ENCODE measurements around the gene GNL1. TPM values are rescaled to one million over a fixed set of nuclear protein-coding genes. Genes with fewer than 3 reads are reported as not detected.
A peak's percentile ranks its signal among the peaks of the same experiment; 100 is the strongest.

The GNL1 gene
- total and polyA plus RNA-seq, 9 of the 15 experiments (the other 6 are each of a cell fraction or from before 2014, with no cell fraction given), result 0.73 to 112 (median 58.0) TPM

GRCh38 chr6:30591008-30591407 lies 34.7 kb upstream of the GNL1 start (continued):
- TF ChIP-seq, protein P1, sequence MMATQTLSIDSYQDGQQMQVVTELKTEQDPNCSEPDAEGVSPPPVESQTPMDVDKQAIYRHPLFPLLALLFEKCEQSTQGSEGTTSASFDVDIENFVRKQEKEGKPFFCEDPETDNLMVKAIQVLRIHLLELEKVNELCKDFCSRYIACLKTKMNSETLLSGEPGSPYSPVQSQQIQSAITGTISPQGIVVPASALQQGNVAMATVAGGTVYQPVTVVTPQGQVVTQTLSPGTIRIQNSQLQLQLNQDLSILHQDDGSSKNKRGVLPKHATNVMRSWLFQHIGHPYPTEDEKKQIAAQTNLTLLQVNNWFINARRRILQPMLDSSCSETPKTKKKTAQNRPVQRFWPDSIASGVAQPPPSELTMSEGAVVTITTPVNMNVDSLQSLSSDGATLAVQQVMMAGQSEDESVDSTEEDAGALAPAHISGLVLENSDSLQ (IDR thresholded peaks at IDR 0.05), result peak; percentile 62
- no peak for TF ChIP-seq KDM4B (IDR thresholded peaks at IDR 0.05; ENCODE audit: borderline replicate concordance in 2 of 2, low read depth in 1 of 2)
- no peak for TF ChIP-seq GABPB1 (CRISPR knock-in tag; IDR thresholded peaks at IDR 0.05)
- TF ChIP-seq HNRNPLL (IDR thresholded peaks at IDR 0.05; ENCODE audit: low read depth, low read length, poor library complexity, severe bottlenecking), result no peak
- no peak for TF ChIP-seq MCM5 (IDR thresholded peaks at IDR 0.05; ENCODE audit: low read depth)
- no peak for TF ChIP-seq E2F8 (IDR thresholded peaks at IDR 0.05; ENCODE audit: low read depth, partially characterized antibody)
- no peak for TF ChIP-seq ID3 (CRISPR knock-in tag; IDR thresholded peaks at IDR 0.05)
- TF ChIP-seq ID3 (tag; IDR thresholded peaks at IDR 0.05), result no peak
- peak; percentile 65; the same call in 1 of the 2 replicates for TF ChIP-seq MAFK (IDR thresholded peaks at IDR 0.05; ENCODE audit: low read length)
- TF ChIP-seq, protein P2, sequence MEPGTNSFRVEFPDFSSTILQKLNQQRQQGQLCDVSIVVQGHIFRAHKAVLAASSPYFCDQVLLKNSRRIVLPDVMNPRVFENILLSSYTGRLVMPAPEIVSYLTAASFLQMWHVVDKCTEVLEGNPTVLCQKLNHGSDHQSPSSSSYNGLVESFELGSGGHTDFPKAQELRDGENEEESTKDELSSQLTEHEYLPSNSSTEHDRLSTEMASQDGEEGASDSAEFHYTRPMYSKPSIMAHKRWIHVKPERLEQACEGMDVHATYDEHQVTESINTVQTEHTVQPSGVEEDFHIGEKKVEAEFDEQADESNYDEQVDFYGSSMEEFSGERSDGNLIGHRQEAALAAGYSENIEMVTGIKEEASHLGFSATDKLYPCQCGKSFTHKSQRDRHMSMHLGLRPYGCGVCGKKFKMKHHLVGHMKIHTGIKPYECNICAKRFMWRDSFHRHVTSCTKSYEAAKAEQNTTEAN (CRISPR knock-in tag; IDR thresholded peaks at IDR 0.05), result no peak
- no peak for TF ChIP-seq ZNF253 (CRISPR knock-in tag; conservative IDR thresholded peaks at IDR 0.05)
- TF ChIP-seq C11orf30 (IDR thresholded peaks at IDR 0.05; ENCODE audit: low read depth), result peak; percentile 89
- no peak for TF ChIP-seq FOXA1 (IDR thresholded peaks at IDR 0.05; ENCODE audit: borderline replicate concordance)
- TF ChIP-seq ZNF507 (tag; conservative IDR thresholded peaks at IDR 0.05), result no peak
- TF ChIP-seq ZNF3 (CRISPR knock-in tag; IDR thresholded peaks at IDR 0.05), result no peak
- no peak for TF ChIP-seq ZFP1 (CRISPR knock-in tag; IDR thresholded peaks at IDR 0.05)
- 0 out of 4 replicates have a peak, but pooled peaks of 1 of the 2 experiments have one; percentile 15 for TF ChIP-seq FOXA3 (CRISPR knock-in tag; conservative IDR thresholded peaks at IDR 0.05 in 1 of 2, IDR thresholded peaks at IDR 0.05 in 1 of 2)
- TF ChIP-seq JUN (IDR thresholded peaks at IDR 0.05; ENCODE audit: borderline replicate concordance, low read depth, low read length), result no peak
- TF ChIP-seq JUN (CRISPR knock-in tag; IDR thresholded peaks at IDR 0.05; ENCODE audit: borderline replicate concordance), result no peak
- TF ChIP-seq ZEB2 (IDR thresholded peaks at IDR 0.05), result no peak
- no peak for TF ChIP-seq ZKSCAN1 (IDR thresholded peaks at IDR 0.05; ENCODE audit: low read depth, low read length)
- TF ChIP-seq ZNF707 (CRISPR knock-in tag; conservative IDR thresholded peaks at IDR 0.05), result no peak
- no peak for TF ChIP-seq ZNF76 (CRISPR knock-in tag; IDR thresholded peaks at IDR 0.05; ENCODE audit: borderline replicate concordance)
- no peak for TF ChIP-seq ILF3 (IDR thresholded peaks at IDR 0.05; ENCODE audit: borderline replicate concordance)
- no peak for TF ChIP-seq PPARD (CRISPR knock-in tag; IDR thresholded peaks at IDR 0.05)
- TF ChIP-seq NFE2L1 (tag; IDR thresholded peaks at IDR 0.05; ENCODE audit: borderline replicate concordance, low read depth), result peak; percentile 77

Measured in K562 (cell line).